Uterus (tissue), 4 donors: Measurements from ENCODE around the gene TMEM233. TPM values are rescaled to one million over a fixed set of nuclear protein-coding genes. Genes with fewer than 3 reads are reported as not detected.

ENCODE experiments used
- DNase-seq, 2 donors: peaks; one replicate each; pipeline ENCODE4 v3.0.0-alpha.2; 2019 to 2020
- H3K27ac ChIP-seq, 2 donors: fragments of 200-600 bp; sonication (generic); 1 replicate in 1 of 2; 2 replicates in 1 of 2; pipeline ENCODE4 v1.5.1; 2016 to 2018
- H3K27me3 ChIP-seq, 2 donors: fragments of 200-600 bp; sonication (generic); one replicate each; pipeline ENCODE4 v1.5.1; 2018 to 2019; ENCODE audit warnings: control low read depth in 1 of 2
- H3K36me3 ChIP-seq, 2 donors: fragments of 200-600 bp; sonication (generic); one replicate each; pipeline ENCODE4 v1.5.1; 2019; ENCODE audit warnings: control low read depth in 1 of 2
- H3K4me1 ChIP-seq, 2 donors: fragments of 200-600 bp; sonication (generic); one replicate each; pipeline ENCODE4 v1.5.1; 2018 to 2019; ENCODE audit warnings: control low read depth in 1 of 2
- H3K4me3 ChIP-seq, 2 donors: fragments of 200-600 bp; sonication (generic); 1 replicate in 1 of 2; 2 replicates in 1 of 2; pipeline ENCODE4 v1.5.1; 2018 to 2019; ENCODE audit warnings: mild to moderate bottlenecking in 1 of 2
- H3K9me3 ChIP-seq, 2 donors: fragments of 200-600 bp; sonication (generic); one replicate each; pipeline ENCODE4 v1.5.1; 2019; ENCODE audit warnings: control low read depth in 1 of 2
- CTCF ChIP-seq, 4 experiments: fragments of 200-600 bp in 2 of 4; fragments of 450-650 bp in 2 of 4; sonication (generic) in 2 of 4; IDR thresholded peaks; one replicate each; pipeline ENCODE4 v1.5.1; 2016 to 2019; ENCODE audit warnings: antibody characterized with exemption in 4 of 4, mild to moderate bottlenecking in 2 of 4, moderate library complexity in 1 of 4
- POLR2A ChIP-seq, 2 donors: fragments of 450-650 bp; IDR thresholded peaks; one replicate each; pipeline ENCODE4 v1.6.1; 2016; ENCODE audit warnings: antibody characterized with exemption in 2 of 2, mild to moderate bottlenecking in 1 of 2, moderate library complexity in 1 of 2
- intact Hi-C: fragments of 100-400 bp; cut with DNase I; formaldehyde crosslinking; loops from one replicate; pipeline ENCODE4 v1.15.1; 2023; ENCODE audit warnings: low total_unique reads
- total RNA-seq, 4 donors: library from RNA; depleted of rRNA in 3 of 4; stranded (reverse); fragments of >200 nt in 3 of 4; gene quantifications; one replicate each; pipeline versions ENCODE4 v1.1.0 to v1.2.4, GENCODE V29; 2014 to 2023
- donor health status: DM: yes; HTN: yes; CAD: no.

TMEM233 gene
- total RNA-seq, 4 donors from 2014 or later: 0.21 TPM; not detected in 2

GRCh38 chr12:119630223-119630780 is 36.7 kb downstream of the TMEM233 start:
- no peak for TF ChIP-seq CTCF (IDR thresholded peaks at IDR 0.05)
- TF ChIP-seq POLR2A (IDR thresholded peaks at IDR 0.05): no peak
- Histone ChIP-seq H3K27ac (no peak overlapping the region), H3K9me3 (no peaks in the 10 kb centered on the region), H3K36me3 (no peaks in the 10 kb centered on the region), H3K4me1 (no peaks in the 10 kb centered on the region), H3K27me3 (peaks cover 0 to 6% of the 10 kb centered on the region in 2 donors), H3K4me3 (no peak overlapping the region)
- DNase-seq: no peak
- intact Hi-C loops: no loop called here

GRCh38 chr12:119630962-119631550 is 37.5 kb downstream of the TMEM233 start:
- Histone ChIP-seq H3K4me3 (no peak overlapping the region), H3K4me1 (no peaks in the 10 kb centered on the region), H3K36me3 (no peaks in the 10 kb centered on the region), H3K27ac (no peak overlapping the region), H3K27me3 (peaks cover 0 to 6% of the 10 kb centered on the region in 2 donors), H3K9me3 (no peaks in the 10 kb centered on the region)
- intact Hi-C loops: no loop called here
- TF ChIP-seq POLR2A (IDR thresholded peaks at IDR 0.05) (no peak), CTCF (IDR thresholded peaks at IDR 0.05) (no peak)
- DNase-seq: no peak

GRCh38 chr12:119631930-119632678 is 38.5 kb downstream of the TMEM233 start:
- Histone ChIP-seq H3K9me3 (no peaks in the 10 kb centered on the region), H3K27me3 (peaks cover 0 to 6% of the 10 kb centered on the region in 2 donors), H3K27ac (no peak overlapping the region), H3K4me1 (no peaks in the 10 kb centered on the region), H3K4me3 (no peak overlapping the region), H3K36me3 (no peaks in the 10 kb centered on the region)
- no peak for TF ChIP-seq CTCF (IDR thresholded peaks at IDR 0.05)
- TF ChIP-seq POLR2A (IDR thresholded peaks at IDR 0.05): no peak
- intact Hi-C loops: no loop called here
- no peak for DNase-seq

- Histone ChIP-seq H3K9me3 (no peaks in the 10 kb centered on the region), H3K27me3 (peaks cover 0 to 6% of the 10 kb centered on the region in 2 donors), H3K36me3 (no peaks in the 10 kb centered on the region), H3K27ac (no peak overlapping the region), H3K4me1 (no peaks in the 10 kb centered on the region), H3K4me3 (no peak overlapping the region)
- DNase-seq: no peak
- intact Hi-C loops: no loop called here
- TF ChIP-seq CTCF (IDR thresholded peaks at IDR 0.05) (no peak), POLR2A (IDR thresholded peaks at IDR 0.05) (no peak)
These were observed 41.2 kb downstream of the TMEM233 start for GRCh38 chr12:119634743-119635142.

GRCh38 chr12:119642986-119643385 is 49.4 kb downstream of the TMEM233 start:
- H3K27me3 ChIP-seq: no peaks in the 10 kb centered on the region
- H3K36me3 ChIP-seq: no peaks in the 10 kb centered on the region
- no peaks in the 10 kb centered on the region for H3K4me1 ChIP-seq
- TF ChIP-seq POLR2A (IDR thresholded peaks at IDR 0.05) (no peak), CTCF (IDR thresholded peaks at IDR 0.05) (no peak)
- no peak for DNase-seq
- H3K27ac ChIP-seq: no peak overlapping the region
- intact Hi-C loops: no loop called here
- H3K9me3 ChIP-seq: no peaks in the 10 kb centered on the region
- H3K4me3 ChIP-seq: no peak overlapping the region
